HepG2 (cell line): Measurements from ENCODE around the gene TSSK6. TPM values are rescaled to one million over a fixed set of nuclear protein-coding genes. Genes with fewer than 3 reads are reported as not detected.

ENCODE experiments used
- ATAC-seq: fragments of 200-7000 bp; cut with Tn5 transposase; 3 replicates; pipeline ENCODE4 v1.9.1; 2020; ENCODE audit warnings: mild to moderate bottlenecking, moderate library complexity
- BruUV-seq: library from RNA; stranded (reverse); fragments of 400-500 nt; replicated peaks from 2 replicates; lab custom pipeline; 2021; lab: Mats Ljungman, UMichigan
- CTCF ChIA-PET: fragments of 300-600 bp; formaldehyde crosslinking; extraction: SDS; loops from one replicate; lab custom pipeline; 2021; ENCODE audit warnings: low total read pairs, inconsistent platforms, low intra/inter-chr PET ratio; lab: Yijun Ruan, JAX
- POLR2A ChIA-PET: fragments of 350-600 bp; sonication (Branson Sonifier 250); formaldehyde crosslinking; loops from one replicate; lab custom pipeline; 2020; ENCODE audit warnings: antibody characterized with exemption, inconsistent platforms; lab: Yijun Ruan, JAX
- DNase-seq: peaks from one replicate; pipeline ENCODE4 v3.0.0-alpha.2; 2015; ENCODE audit warnings: low spot score
- FAIRE-seq: peaks from 3 replicates; lab custom pipeline; 2011; peaks lifted over from hg19 to GRCh38; lab: Jason Lieb, UNC
- H2AFZ ChIP-seq: one replicate; pipeline ENCODE4 v1.6.1; 2011; ENCODE audit warnings: low read length, inconsistent platforms
- H3K27ac ChIP-seq: fragments of 300-600 bp; 3 replicates; pipeline ENCODE4 v1.8.0; 2011; ENCODE audit warnings: mixed run types, mild to moderate bottlenecking, mixed read lengths, low read length, inconsistent platforms; ENCODE audit not compliant: insufficient read depth; ENCODE audit errors: extremely low read length
- H3K27me3 ChIP-seq, 2 experiments: fragments of 200-600 bp in 1 of 2; 2 replicates in 1 of 2; 3 replicates in 1 of 2; pipeline versions ENCODE4 v1.6.0 to v1.8.0; 2011; ENCODE audit warnings: low read length in 2 of 2, mild to moderate bottlenecking in 2 of 2, moderate library complexity in 2 of 2, inconsistent platforms in 1 of 2; ENCODE audit not compliant: insufficient read depth in 2 of 2, control insufficient read depth in 1 of 2
- H3K36me3 ChIP-seq, 2 experiments: fragments of 200-600 bp in 1 of 2; replicated peaks in 1 of 2; 2 replicates in 1 of 2; 3 replicates in 1 of 2; pipeline versions ENCODE4 v1.5.1 to v1.8.0; 2011; ENCODE audit warnings: low read length in 2 of 2, inconsistent platforms in 1 of 2; ENCODE audit not compliant: insufficient read depth in 2 of 2, control insufficient read depth in 1 of 2
- H3K4me1 ChIP-seq: 2 replicates; pipeline ENCODE4 v1.5.1; 2012; ENCODE audit warnings: low read length, inconsistent platforms; ENCODE audit not compliant: insufficient read depth
- H3K4me2 ChIP-seq: 2 replicates; pipeline ENCODE4 v1.6.0; 2011; ENCODE audit warnings: low read depth, low read length, inconsistent platforms
- H3K4me3 ChIP-seq, 3 experiments: fragments of 200-600 bp in 1 of 3; sonication (generic), shearing (Covaris generic) in 1 of 3; replicated peaks in 1 of 3; 2 replicates each; pipeline ENCODE4 v1.5.1; 2011 to 2016; ENCODE audit warnings: low read length in 3 of 3, inconsistent platforms in 2 of 3, low read depth in 2 of 3, mild to moderate bottlenecking in 2 of 3, control low read depth in 1 of 3, mixed read lengths in 1 of 3; ENCODE audit not compliant: insufficient read depth in 1 of 3
- H3K79me2 ChIP-seq: one replicate; pipeline ENCODE4 v1.6.1; 2011; ENCODE audit warnings: low read length, inconsistent platforms; ENCODE audit not compliant: insufficient read depth
- H3K9ac ChIP-seq: 2 replicates; pipeline ENCODE4 v1.6.0; 2011; ENCODE audit warnings: mild to moderate bottlenecking, low read depth, low read length, inconsistent platforms; ENCODE audit not compliant: insufficient read depth
- H3K9me3 ChIP-seq: 2 replicates; pipeline ENCODE4 v1.5.1; 2012; ENCODE audit warnings: mild to moderate bottlenecking, low read length
- H4K20me1 ChIP-seq: 2 replicates; pipeline ENCODE4 v1.6.0; 2011; ENCODE audit warnings: inconsistent platforms, mild to moderate bottlenecking, low read length, moderate library complexity; ENCODE audit not compliant: insufficient read depth
- RARG ChIP-seq: sonication (generic); formaldehyde crosslinking; IDR thresholded peaks from 2 replicates; pipeline ENCODE4 v1.4.0; 2020; ENCODE audit warnings: low read depth, mild to moderate bottlenecking, missing genetic modification reagents
- SMAD3 ChIP-seq: sonication (generic); formaldehyde crosslinking; IDR thresholded peaks from 2 replicates; pipeline ENCODE4 v1.4.0; 2020; ENCODE audit warnings: missing genetic modification reagents
- ZBTB21 ChIP-seq: sonication (generic); formaldehyde crosslinking; IDR thresholded peaks from 2 replicates; pipeline ENCODE4 v1.4.0; 2020; ENCODE audit warnings: missing genetic modification reagents
- ZBTB7B ChIP-seq: sonication (generic); formaldehyde crosslinking; IDR thresholded peaks from 2 replicates; pipeline ENCODE4 v1.4.0; 2020; ENCODE audit warnings: missing genetic modification reagents
- WGBS: methylation state at CpG from one replicate; pipeline ENCODE4 v1.1.6; 2017; ENCODE audit warnings: low lambda C conversion rate; 5-methylcytosine and 5-hydroxymethylcytosine counted together
- in situ Hi-C: cut with HindIII; loops from 2 replicates; pipeline ENCODE4 v1.10.0; 2017; ENCODE audit warnings: low pct_unique_long_range_greater_than_20kb; ENCODE audit not compliant: extremely low pct_ligation_motif_present
- intact Hi-C: fragments of 100-400 bp; cut with micrococcal nuclease; formaldehyde crosslinking; loops from one replicate; pipeline ENCODE4 v1.10.0; 2022; ENCODE audit not compliant: unreplicated experiment
- polyA plus RNA-seq, 8 experiments: library from polyadenylated mRNA; depleted of rRNA in 3 of 8; stranded (reverse) in 7 of 8; unstranded in 1 of 8; fragments of >200 nt; fragmentation: Illumina TruSeq in 4 of 8; extraction: Trizol in 4 of 8; gene quantifications; 2 replicates each; pipeline versions ENCODE4 v1.2.1 to v1.2.3, GENCODE V29; 2011 to 2016; ENCODE audit warnings: low read depth in 4 of 8, missing spikeins in 1 of 8, mixed read lengths in 1 of 8; ENCODE audit not compliant: insufficient read depth in 1 of 8
- total RNA-seq, 5 experiments: library from RNA; depleted of rRNA; stranded (reverse); fragments of >200 nt; fragmentation: Illumina TruSeq; extraction: Trizol; gene quantifications; 2 replicates each; pipeline ENCODE4 v1.2.3, GENCODE V29; 2016; ENCODE audit warnings: low read depth in 1 of 5
- TF ChIP-seq, protein P1 (sequence below): sonication (generic); formaldehyde crosslinking; IDR thresholded peaks from 2 replicates; pipeline ENCODE4 v1.9.0; 2021; ENCODE audit warnings: missing genetic modification reagents, mild to moderate bottlenecking, borderline replicate concordance
- TF ChIP-seq, protein P2 (sequence below): sonication (generic); formaldehyde crosslinking; IDR thresholded peaks from 2 replicates; pipeline ENCODE4 v1.5.1; 2020; ENCODE audit warnings: mild to moderate bottlenecking, missing genetic modification reagents, borderline replicate concordance

Gene TSSK6
- total and polyA plus RNA-seq, 2 of the 13 experiments (the other 11 are each of a cell fraction or from before 2014, with no cell fraction given): 0.71 to 1.2 TPM

DNA sequence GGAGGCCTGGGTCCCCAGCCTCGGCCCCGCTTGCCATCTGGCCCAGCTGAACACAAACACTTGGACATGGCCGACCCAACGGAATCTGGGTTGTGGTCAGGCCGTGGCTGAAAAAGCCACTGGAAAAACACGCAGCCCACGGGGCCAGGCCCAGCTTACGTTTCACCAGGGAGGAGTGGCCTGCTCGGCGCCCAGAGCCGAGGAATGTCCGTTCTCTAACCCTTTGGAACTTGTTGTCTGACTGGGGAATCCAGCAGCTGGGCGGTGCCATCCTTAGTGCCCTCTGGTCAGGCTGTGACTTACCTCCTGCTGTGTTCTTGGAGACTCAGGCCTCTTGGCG lies 36.5 kb upstream of the TSSK6 start:
- no peak for DNase-seq
- H3K4me3 ChIP-seq: no peak overlapping the region
- H3K79me2 ChIP-seq: no peaks in the 10 kb centered on the region
- no TSS peak for BruUV-seq
- H3K27ac ChIP-seq: no peak overlapping the region
- WGBS: 10% methylated on average over 4 of the region's 14 CpGs
- in situ Hi-C loops: loop anchor here (25.0 kb wide), 1 partner anchor 1010 kb away; the partner anchor contains the start of gene ZNF737
- peaks cover 4 to 50% of the 10 kb centered on the region in 2 experiments; a peak in 4 of 5 replicates for H3K27me3 ChIP-seq
- CTCF ChIA-PET: no interaction called here
- TF ChIP-seq RARG (CRISPR knock-in tag) (no peak), ZBTB7B (no peak), SMAD3 (CRISPR knock-in tag) (no peak), ZBTB21 (CRISPR knock-in tag) (no peak)
- TF ChIP-seq, protein P1, sequence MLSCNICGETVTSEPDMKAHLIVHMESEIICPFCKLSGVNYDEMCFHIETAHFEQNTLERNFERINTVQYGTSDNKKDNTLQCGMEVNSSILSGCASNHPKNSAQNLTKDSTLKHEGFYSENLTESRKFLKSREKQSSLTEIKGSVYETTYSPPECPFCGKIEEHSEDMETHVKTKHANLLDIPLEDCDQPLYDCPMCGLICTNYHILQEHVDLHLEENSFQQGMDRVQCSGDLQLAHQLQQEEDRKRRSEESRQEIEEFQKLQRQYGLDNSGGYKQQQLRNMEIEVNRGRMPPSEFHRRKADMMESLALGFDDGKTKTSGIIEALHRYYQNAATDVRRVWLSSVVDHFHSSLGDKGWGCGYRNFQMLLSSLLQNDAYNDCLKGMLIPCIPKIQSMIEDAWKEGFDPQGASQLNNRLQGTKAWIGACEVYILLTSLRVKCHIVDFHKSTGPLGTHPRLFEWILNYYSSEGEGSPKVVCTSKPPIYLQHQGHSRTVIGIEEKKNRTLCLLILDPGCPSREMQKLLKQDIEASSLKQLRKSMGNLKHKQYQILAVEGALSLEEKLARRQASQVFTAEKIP: no peak
- TF ChIP-seq, protein P2, sequence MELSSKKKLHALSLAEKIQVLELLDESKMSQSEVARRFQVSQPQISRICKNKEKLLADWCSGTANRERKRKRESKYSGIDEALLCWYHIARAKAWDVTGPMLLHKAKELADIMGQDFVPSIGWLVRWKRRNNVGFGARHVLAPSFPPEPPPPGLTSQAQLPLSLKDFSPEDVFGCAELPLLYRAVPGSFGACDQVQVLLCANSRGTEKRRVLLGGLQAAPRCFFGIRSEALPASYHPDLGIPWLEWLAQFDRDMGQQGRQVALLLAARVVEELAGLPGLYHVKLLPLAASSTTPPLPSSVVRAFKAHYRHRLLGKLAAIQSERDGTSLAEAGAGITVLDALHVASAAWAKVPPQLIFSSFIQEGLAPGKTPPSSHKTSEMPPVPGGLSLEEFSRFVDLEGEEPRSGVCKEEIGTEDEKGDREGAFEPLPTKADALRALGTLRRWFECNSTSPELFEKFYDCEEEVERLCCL (CRISPR knock-in tag): no peak
- TF ChIP-seq, all 625 proteins: peak for 0
- intact Hi-C loops: no loop called here
- Histone ChIP-seq H3K9me3 (no peaks in the 10 kb centered on the region), H3K9ac (no peak overlapping the region), H3K36me3 (no peaks in the 10 kb centered on the region), H3K4me2 (no peak overlapping the region), H2AFZ (no peak overlapping the region), H3K4me1 (no peaks in the 10 kb centered on the region), H4K20me1 (no peaks in the 10 kb centered on the region)
- no peak for ATAC-seq
- no peak for FAIRE-seq
- POLR2A ChIA-PET: no interaction called here
